GM12864 (cell line): Measurements from ENCODE around the gene PCA3.
"Not testable (repeated sequence)": the region's sequence is repeated elsewhere in the genome, so short reads cannot be mapped to it uniquely, and the experiment has no call there.

Source experiments
- DNase-seq: peaks from one replicate; pipeline ENCODE4 v3.0.0-alpha.2; 2011; ENCODE audit warnings: low read depth
- H3K4me3 ChIP-seq: 2 replicates; pipeline ENCODE4 v1.5.1; 2011; ENCODE audit warnings: mild to moderate bottlenecking, low read depth, low read length, control low read depth
- TF ChIP-seq, protein P1 (sequence below): IDR thresholded peaks from 2 replicates; pipeline ENCODE4 v1.5.1; 2011; ENCODE audit warnings: low read depth, mild to moderate bottlenecking, moderate library complexity, low read length, control low read depth, inconsistent platforms; ENCODE audit errors: missing control alignments

The PCA3 gene

DNA sequence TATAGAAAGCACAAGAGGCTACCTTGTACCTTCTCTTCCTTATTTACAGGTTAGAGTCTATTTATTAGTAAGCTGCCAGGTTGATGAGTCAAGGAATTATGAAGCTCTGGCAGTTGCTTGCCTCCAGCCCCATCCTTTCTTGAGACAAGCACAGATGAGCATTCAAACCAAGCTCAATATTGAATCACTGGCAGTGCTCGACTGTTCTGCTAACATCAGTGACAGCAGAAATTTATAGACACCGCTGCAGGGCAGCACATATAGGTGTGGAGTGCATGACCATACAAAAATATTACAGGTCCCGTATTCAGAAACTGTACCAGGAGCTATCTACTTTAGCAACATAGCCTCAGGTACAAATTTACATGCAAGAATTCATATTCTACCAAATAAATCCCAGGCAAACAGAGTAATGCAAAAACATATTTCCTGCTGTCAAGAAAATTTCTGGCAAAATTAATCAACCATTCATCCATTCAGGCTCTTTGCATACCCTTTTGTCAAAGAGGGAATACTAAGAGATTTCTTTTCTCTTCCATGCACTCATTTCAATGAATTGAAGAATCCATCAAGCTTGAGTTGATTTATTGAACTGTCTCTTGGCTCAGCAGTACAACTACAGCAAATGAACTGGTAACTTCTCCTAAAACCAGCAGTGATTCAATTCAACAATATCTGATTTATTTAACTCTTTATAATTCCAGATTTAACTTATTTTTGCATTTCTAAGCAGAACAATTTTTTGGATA is 26.9 kb upstream of the PCA3 start:
- H3K4me3 ChIP-seq = no peak overlapping the region
- TF ChIP-seq, protein P1, sequence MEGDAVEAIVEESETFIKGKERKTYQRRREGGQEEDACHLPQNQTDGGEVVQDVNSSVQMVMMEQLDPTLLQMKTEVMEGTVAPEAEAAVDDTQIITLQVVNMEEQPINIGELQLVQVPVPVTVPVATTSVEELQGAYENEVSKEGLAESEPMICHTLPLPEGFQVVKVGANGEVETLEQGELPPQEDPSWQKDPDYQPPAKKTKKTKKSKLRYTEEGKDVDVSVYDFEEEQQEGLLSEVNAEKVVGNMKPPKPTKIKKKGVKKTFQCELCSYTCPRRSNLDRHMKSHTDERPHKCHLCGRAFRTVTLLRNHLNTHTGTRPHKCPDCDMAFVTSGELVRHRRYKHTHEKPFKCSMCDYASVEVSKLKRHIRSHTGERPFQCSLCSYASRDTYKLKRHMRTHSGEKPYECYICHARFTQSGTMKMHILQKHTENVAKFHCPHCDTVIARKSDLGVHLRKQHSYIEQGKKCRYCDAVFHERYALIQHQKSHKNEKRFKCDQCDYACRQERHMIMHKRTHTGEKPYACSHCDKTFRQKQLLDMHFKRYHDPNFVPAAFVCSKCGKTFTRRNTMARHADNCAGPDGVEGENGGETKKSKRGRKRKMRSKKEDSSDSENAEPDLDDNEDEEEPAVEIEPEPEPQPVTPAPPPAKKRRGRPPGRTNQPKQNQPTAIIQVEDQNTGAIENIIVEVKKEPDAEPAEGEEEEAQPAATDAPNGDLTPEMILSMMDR = no peak
- DNase-seq = no peak

DNA sequence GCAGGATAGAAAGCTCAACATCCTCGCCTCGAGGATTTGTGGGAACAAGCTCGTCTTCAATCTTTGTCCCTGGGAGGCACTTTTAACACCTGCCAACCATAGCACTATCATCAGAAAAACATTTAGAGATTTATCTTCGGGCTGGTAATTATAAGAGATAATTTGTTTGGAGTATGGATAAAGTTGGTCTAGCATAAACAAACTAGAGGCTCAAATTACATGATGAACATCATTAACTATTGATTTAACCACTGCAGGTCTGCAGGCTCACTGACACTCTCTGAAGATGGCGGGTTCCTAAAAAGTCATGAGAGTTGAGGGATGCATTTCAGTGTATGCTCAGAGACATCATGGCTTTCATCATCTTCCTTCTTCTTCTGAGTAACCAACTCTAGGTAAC is 25.8 kb upstream of the PCA3 start:
- no peak for DNase-seq
- TF ChIP-seq, protein P1 = no peak
- H3K4me3 ChIP-seq = no peak overlapping the region

DNA sequence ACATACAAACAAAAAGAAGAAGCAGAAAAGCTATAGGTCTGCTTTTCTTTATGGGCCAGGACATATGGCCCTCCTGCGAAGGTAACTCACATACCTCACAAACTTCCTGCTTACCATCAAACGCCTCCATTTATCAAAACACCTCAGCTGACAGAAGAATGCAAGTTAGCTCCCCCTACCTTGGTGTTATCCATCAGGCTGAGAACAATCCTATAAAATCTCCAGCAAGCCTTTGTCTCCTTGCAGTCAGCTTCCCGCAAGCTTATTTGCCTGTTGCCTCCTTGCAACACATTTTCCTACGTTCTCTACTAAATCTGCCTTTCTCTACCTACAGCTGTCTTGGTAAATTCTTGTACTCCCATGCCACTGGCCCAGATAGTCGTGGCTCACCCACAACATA is 22.7 kb upstream of the PCA3 start:
- no peak for DNase-seq
- TF ChIP-seq, protein P1 = no peak
- no peak overlapping the region for H3K4me3 ChIP-seq

DNA sequence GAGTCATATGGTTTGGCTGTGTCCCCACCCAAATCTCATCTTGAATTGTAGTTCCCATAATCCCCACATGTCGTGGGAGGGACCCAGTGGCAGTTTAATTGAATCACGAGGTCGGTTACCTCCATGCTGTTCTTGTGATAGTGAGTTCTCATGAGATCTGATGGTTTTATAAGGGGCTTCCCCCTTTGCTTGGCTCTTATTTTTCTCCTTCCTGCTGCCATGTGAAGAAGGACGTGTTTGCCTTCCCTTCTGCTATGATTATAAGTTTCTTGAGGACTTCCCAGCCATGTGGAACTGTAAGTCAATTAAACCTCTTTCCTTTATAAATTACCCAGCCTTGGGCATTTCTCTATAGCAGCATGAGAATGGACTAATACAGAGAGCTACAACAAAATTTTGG is 21.3 kb upstream of the PCA3 start:
- not testable (repeated sequence) for DNase-seq, H3K4me3 ChIP-seq

DNA sequence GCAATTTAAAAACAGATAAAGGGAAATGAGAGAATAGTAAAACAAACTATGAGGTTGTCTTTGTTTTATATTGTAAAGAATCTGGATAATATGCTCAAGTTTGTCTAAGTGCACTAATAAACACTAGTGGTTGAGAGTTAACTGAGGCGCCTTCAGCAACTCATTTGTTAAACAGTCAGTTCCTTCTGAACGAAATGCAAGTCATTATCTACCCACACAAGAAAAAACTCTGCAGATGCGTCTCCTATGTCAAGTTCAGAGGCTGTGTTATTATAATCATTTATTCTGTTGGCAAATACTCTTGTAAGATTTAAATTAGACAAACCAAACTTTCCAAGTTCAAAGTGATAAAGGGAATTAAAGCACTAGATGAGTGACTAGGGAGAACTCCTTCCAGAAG is 20.3 kb upstream of the PCA3 start:
- TF ChIP-seq, protein P1 = no peak
- no peak for DNase-seq
- no peak overlapping the region for H3K4me3 ChIP-seq

DNA sequence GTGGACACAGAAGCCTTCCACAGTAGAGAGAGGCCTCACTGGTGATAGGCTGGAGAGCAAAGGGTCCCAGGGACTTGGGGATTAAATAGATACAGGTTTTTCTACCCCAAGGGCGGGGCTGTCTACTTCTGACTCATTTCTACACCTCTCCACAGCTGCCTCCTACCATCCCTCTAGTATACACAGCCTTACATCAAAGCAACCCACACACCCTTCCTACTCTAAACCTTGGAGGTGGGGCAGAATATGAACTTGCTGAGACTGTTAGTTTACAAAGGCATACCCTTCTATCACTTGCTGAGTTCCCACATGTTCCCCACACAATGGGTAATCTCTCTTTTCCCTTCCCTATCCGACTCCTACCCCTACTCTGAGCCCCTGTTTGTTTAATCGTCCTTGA is 19.9 kb upstream of the PCA3 start:
- TF ChIP-seq, protein P1 = no peak
- no peak for DNase-seq
- H3K4me3 ChIP-seq = no peak overlapping the region

DNA sequence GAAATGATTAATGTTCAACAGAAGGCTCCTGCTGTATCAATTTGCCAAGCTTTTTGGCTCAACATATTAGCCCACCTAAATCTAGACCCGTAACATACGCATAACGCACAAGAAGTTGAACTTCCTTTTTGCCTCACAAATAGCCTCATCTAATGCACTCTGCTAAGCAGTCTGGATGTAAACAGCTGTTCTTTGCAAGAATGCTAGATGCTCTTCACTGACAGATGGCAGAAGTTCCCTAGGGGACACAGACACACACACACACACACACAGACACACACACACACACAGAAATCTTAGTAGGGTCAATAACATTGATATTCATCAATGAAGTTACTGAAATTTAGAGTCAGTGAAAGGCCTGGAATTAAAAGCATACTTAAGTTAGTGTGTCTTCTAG is 13.2 kb upstream of the PCA3 start:
- no peak for DNase-seq
- no peak overlapping the region for H3K4me3 ChIP-seq
- TF ChIP-seq, protein P1 = no peak
